ENCODE measurements around the gene HMGN1. TPM values are rescaled to one million over a fixed set of nuclear protein-coding genes. Genes with fewer than 3 reads are reported as not detected.
A peak's percentile ranks its signal among the peaks of the same experiment; 100 is the strongest.
"Not testable (repeated sequence)": the region's sequence is repeated elsewhere in the genome, so short reads cannot be mapped to it uniquely, and the experiment has no call there.

Gene HMGN1
- total RNA-seq, 4 donors from 2014 or later, result 74.2 to 97.7 (median 90.2) TPM

- no peak for DNase-seq
- H3K27me3 ChIP-seq, result no peaks in the 10 kb centered on the region
- H3K4me1 ChIP-seq, result peaks cover 0 to 6% (median 0%) of the 10 kb centered on the region in 4 donors
- TF ChIP-seq POLR2A (IDR thresholded peaks at IDR 0.05) (no peak), CTCF (IDR thresholded peaks at IDR 0.05) (no peak)
- H3K27ac ChIP-seq, result no peak overlapping the region
- no peak overlapping the region for H3K4me3 ChIP-seq
- H3K9me3 ChIP-seq, result no peaks in the 10 kb centered on the region
- H3K36me3 ChIP-seq, result no peaks in the 10 kb centered on the region
Measured at GRCh38 chr21:39375446-39375845, 26.6 kb upstream of the HMGN1 start.

- Histone ChIP-seq H3K27me3 (no peaks in the 10 kb centered on the region), H3K9me3 (no peaks in the 10 kb centered on the region), H3K4me3 (no peak overlapping the region), H3K27ac (no peak overlapping the region), H3K36me3 (no peaks in the 10 kb centered on the region), H3K4me1 (no peaks in the 10 kb centered on the region)
- TF ChIP-seq CTCF (IDR thresholded peaks at IDR 0.05), result no peak
- TF ChIP-seq POLR2A (IDR thresholded peaks at IDR 0.05), result no peak
- DNase-seq, result no peak
Measured at GRCh38 chr21:39374046-39374445, 25.2 kb upstream of the HMGN1 start.

- peak in 3 of 6 experiments; percentile 57 to 69 (median 60) for TF ChIP-seq CTCF (IDR thresholded peaks at IDR 0.05)
- TF ChIP-seq POLR2A (IDR thresholded peaks at IDR 0.05), result no peak
- DNase-seq, result no peak
- no peak overlapping the region for H3K4me3 ChIP-seq
Measured at GRCh38 chr21:39373634-39374033, 24.7 kb upstream of the HMGN1 start.

GRCh38 chr21:39369896-39370288 lies 21.0 kb upstream of the HMGN1 start:
- H3K9me3 ChIP-seq, H3K27ac ChIP-seq, H3K36me3 ChIP-seq, H3K4me1 ChIP-seq, H3K27me3 ChIP-seq, DNase-seq, H3K4me3 ChIP-seq: not testable (repeated sequence)

More at GRCh38 chr21:39373634-39374033, 24.7 kb upstream of the HMGN1 start:
- H3K27ac ChIP-seq, result no peak overlapping the region
- no peaks in the 10 kb centered on the region for H3K9me3 ChIP-seq
- no peaks in the 10 kb centered on the region for H3K27me3 ChIP-seq
- H3K4me1 ChIP-seq, result no peaks in the 10 kb centered on the region
- H3K36me3 ChIP-seq, result no peaks in the 10 kb centered on the region

- no peak for DNase-seq
- H3K27me3 ChIP-seq, result no peaks in the 10 kb centered on the region
- TF ChIP-seq POLR2A (IDR thresholded peaks at IDR 0.05), result no peak
- no peak for TF ChIP-seq CTCF (IDR thresholded peaks at IDR 0.05)
- H3K4me3 ChIP-seq, result no peak overlapping the region
- H3K27ac ChIP-seq, result no peak overlapping the region
- H3K9me3 ChIP-seq, result peaks cover 0 to 5% (median 0%) of the 10 kb centered on the region in 4 donors
- H3K4me1 ChIP-seq, result no peaks in the 10 kb centered on the region
- no peaks in the 10 kb centered on the region for H3K36me3 ChIP-seq
Measured at GRCh38 chr21:39367783-39368182, 18.9 kb upstream of the HMGN1 start.

GRCh38 chr21:39366563-39366962 lies 17.7 kb upstream of the HMGN1 start:
- Histone ChIP-seq H3K27me3 (no peaks in the 10 kb centered on the region), H3K4me3 (no peak overlapping the region), H3K4me1 (no peaks in the 10 kb centered on the region), H3K9me3 (peaks cover 0 to 5% (median 0%) of the 10 kb centered on the region in 4 donors), H3K27ac (no peak overlapping the region), H3K36me3 (no peaks in the 10 kb centered on the region)
- no peak for DNase-seq
- TF ChIP-seq POLR2A (IDR thresholded peaks at IDR 0.05) (no peak), CTCF (IDR thresholded peaks at IDR 0.05) (no peak)

Data from Peyer's patch (tissue), 4 donors.